Skeletal muscle satellite cell (primary cell): Measurements from ENCODE around the gene TPSD1.
"Not testable (repeated sequence)": the region's sequence is repeated elsewhere in the genome, so short reads cannot be mapped to it uniquely, and the experiment has no call there.

ENCODE experiments used
- H3K27me3 ChIP-seq: 2 replicates; pipeline ENCODE4 v1.7.0; 2013; ENCODE audit warnings: low read length; ENCODE audit not compliant: control insufficient read depth, insufficient read depth
- H3K36me3 ChIP-seq: 2 replicates; pipeline ENCODE4 v1.7.0; 2013; ENCODE audit warnings: mild to moderate bottlenecking, control low read depth, low read length; ENCODE audit not compliant: insufficient read depth
- H3K4me1 ChIP-seq: 2 replicates; pipeline ENCODE4 v1.7.0; 2013; ENCODE audit warnings: low read length; ENCODE audit not compliant: control insufficient read depth, insufficient read depth
- H3K4me2 ChIP-seq: 2 replicates; pipeline ENCODE4 v1.7.0; 2013; ENCODE audit warnings: mild to moderate bottlenecking, low read length
- H3K4me3 ChIP-seq: 2 replicates; pipeline ENCODE4 v1.7.0; 2013; ENCODE audit warnings: low read length
- H3K9ac ChIP-seq: 2 replicates; pipeline ENCODE4 v1.7.0; 2013; ENCODE audit warnings: mild to moderate bottlenecking, low read depth, low read length, moderate library complexity
- H3K9me3 ChIP-seq: replicated peaks from 2 replicates; pipeline ENCODE4 v1.7.0; 2013; ENCODE audit warnings: mild to moderate bottlenecking, control low read depth, low read length

TPSD1 gene

DNA sequence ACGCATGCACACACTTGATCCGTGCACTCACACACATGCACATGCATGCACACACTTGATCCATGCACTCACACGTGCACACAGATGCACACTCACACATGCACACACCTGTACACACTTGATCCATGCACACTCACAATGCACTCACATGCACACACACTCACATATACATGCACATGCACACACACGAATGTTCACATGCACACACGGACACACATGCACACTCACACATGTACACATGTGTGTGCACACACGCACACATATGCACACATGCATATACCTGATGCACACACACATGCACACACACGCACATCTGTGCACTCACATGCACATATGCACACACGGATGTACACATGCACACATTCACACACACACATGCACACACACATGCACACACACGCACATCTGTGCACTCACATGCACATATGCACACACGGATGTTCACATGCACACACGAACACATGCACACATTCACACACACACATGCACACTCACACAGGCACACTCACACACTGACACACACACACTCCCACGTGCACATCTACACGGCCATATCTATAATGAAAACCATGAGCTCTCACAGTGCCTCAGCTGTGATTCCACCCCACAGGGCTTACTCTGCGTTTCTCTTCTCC lies 7.8 kb upstream of the TPSD1 start:
- H3K4me2 ChIP-seq, H3K9ac ChIP-seq, H3K9me3 ChIP-seq, H3K4me1 ChIP-seq, H3K36me3 ChIP-seq, H3K4me3 ChIP-seq: not testable (repeated sequence)
- H3K27me3 ChIP-seq = peaks cover 20% of the 10 kb centered on the region

DNA sequence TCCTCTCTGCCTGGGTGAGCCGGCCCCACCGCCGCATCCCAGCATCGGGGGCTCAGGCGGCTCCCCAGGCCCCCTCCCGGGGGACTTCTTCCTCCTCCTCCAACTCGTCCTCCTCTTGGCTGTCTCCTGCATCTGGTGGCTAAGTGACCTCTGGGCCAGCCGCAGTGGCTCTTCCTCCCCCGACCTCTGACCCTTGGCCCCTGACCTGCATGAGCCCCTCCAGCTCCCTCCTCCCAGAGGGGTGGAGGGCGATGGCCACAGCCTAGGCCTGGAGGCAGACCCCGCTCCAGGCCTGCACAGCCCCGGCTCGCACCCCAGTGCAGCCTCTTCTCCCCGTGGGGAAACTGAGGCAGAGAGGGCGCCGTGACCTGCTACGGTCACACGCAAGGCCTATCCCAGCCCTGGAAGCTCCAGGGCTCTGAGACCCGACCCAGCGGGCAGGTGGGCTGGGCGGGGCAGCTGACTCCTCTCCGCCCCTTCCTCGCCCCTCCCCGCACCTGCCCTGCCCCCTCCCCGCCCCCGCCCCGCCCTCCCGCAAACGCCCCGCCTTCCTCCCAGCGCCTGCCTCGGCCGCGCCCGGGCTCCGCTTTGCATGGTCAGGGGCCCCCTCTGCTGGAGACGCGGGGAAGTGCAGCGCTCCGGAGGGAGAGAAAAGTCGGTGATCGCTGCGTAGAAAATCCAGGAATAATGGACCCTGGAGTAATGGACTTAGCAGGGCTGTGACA lies 6.7 kb upstream of the TPSD1 start:
- not testable (repeated sequence) for H3K4me2 ChIP-seq, H3K4me3 ChIP-seq, H3K9me3 ChIP-seq, H3K4me1 ChIP-seq, H3K9ac ChIP-seq, H3K36me3 ChIP-seq
- H3K27me3 ChIP-seq = peaks cover 20% of the 10 kb centered on the region

GRCh38 chr16:1253701-1254364 lies 2.0 kb upstream of the TPSD1 start:
- not testable (repeated sequence) for H3K27me3 ChIP-seq, H3K36me3 ChIP-seq, H3K4me2 ChIP-seq, H3K4me3 ChIP-seq, H3K9me3 ChIP-seq, H3K9ac ChIP-seq, H3K4me1 ChIP-seq

DNA sequence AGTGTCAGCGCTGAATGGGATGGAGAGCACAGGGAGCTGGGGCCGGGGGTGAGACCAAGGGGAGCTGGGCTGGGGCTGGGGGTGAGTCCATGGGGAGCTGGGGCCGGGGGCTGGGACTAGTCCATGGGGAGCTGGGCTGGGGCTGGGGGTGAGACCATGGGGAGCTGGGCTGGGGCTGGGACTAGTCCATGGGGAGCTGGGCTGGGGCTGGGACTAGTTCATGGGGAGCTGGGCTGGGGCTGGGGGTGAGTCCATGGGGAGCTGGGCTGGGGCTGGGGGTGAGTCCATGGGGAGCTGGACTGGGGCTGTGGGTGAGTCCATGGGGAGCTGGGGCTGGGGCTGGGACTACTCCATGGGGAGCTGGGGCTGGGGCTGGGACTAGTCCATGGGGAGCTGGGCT lies 1.0 kb upstream of the TPSD1 start:
- not testable (repeated sequence) for H3K9me3 ChIP-seq
- H3K27me3 ChIP-seq = peaks cover 10% of the 10 kb centered on the region

GRCh38 chr16:1256296-1256873 lies 516 bp downstream of the TPSD1 start:
- H3K36me3 ChIP-seq, H3K9ac ChIP-seq, H3K4me3 ChIP-seq, H3K4me2 ChIP-seq, H3K4me1 ChIP-seq, H3K9me3 ChIP-seq: not testable (repeated sequence)
- peaks cover 25% of the 10 kb centered on the region for H3K27me3 ChIP-seq

More for the DNA sequence above, 1.0 kb upstream of the TPSD1 start:
- H3K9ac ChIP-seq, H3K4me2 ChIP-seq, H3K4me3 ChIP-seq, H3K36me3 ChIP-seq, H3K4me1 ChIP-seq: not testable (repeated sequence)

GRCh38 chr16:1256874-1257322 lies 1.0 kb downstream of the TPSD1 start:
- no peaks in the 10 kb centered on the region for H3K4me1 ChIP-seq
- no peak overlapping the region for H3K4me3 ChIP-seq
- H3K4me2 ChIP-seq = no peak overlapping the region
- peaks cover 30% of the 10 kb centered on the region for H3K27me3 ChIP-seq
- H3K36me3 ChIP-seq = no peaks in the 10 kb centered on the region
- H3K9me3 ChIP-seq = no peaks in the 10 kb centered on the region
- no peak overlapping the region for H3K9ac ChIP-seq

DNA sequence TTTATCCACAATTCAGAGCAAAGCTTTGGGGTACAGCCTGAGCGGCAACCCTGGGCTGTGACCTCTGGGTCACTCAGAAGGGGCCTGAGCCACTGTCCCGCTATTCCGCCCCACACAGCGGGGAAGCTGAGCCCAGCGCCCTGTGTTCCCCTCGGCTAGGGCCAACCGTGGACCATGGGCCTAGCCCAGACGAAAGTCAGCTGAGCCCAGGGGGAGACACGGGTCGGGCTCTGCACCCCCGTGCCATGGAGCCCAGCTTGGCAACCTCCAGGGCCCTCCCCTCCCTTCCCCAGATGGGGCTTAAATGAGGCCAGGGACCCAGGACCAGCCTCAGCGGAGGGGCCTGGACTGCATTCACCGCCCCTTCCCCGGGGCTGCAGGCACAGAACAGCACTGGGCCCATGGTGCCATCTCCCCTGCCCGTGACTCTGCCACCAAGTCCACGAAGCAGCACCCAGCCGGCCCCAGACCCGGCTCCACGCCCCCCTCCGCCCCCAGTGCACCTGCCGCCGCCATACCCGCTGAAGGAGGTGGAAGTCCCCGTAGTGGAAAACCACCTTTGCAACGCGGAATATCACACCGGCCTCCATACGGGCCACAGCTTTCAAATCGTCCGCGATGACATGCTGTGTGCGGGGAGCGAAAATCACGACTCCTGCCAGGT lies 1.8 kb downstream of the TPSD1 start:
- no peaks in the 10 kb centered on the region for H3K4me1 ChIP-seq
- no peak overlapping the region for H3K9ac ChIP-seq
- H3K9me3 ChIP-seq = no peaks in the 10 kb centered on the region
- no peaks in the 10 kb centered on the region for H3K36me3 ChIP-seq
- no peak overlapping the region for H3K4me3 ChIP-seq
- peaks cover 38% of the 10 kb centered on the region for H3K27me3 ChIP-seq
- no peak overlapping the region for H3K4me2 ChIP-seq

DNA sequence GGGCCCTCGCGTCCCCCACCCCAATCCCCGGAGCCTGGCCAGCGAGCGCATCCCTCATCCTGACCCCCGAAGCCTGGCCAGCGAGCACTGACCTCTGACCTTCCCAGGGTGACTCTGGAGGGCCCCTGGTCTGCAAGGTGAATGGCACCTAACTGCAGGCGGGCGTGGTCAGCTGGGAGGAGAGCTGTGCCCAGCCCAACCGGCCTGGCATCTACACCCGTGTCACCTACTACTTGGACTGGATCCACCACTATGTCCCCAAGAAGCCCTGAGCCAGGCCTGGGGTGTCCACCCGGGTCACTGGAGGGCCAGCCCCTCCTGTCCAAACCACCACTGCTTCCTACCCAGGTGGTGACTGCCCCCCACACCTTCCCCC lies 2.3 kb downstream of the TPSD1 start:
- H3K27me3 ChIP-seq = peaks cover 38% of the 10 kb centered on the region
- H3K9ac ChIP-seq = no peak overlapping the region
- no peak overlapping the region for H3K4me3 ChIP-seq
- no peaks in the 10 kb centered on the region for H3K36me3 ChIP-seq
- H3K9me3 ChIP-seq = no peaks in the 10 kb centered on the region
- H3K4me1 ChIP-seq = no peaks in the 10 kb centered on the region
- H3K4me2 ChIP-seq = no peak overlapping the region

- Histone ChIP-seq H3K4me2 (no peak overlapping the region), H3K4me1 (no peaks in the 10 kb centered on the region), H3K4me3 (no peak overlapping the region), H3K9ac (no peak overlapping the region), H3K36me3 (no peaks in the 10 kb centered on the region), H3K27me3 (peaks cover 38% of the 10 kb centered on the region), H3K9me3 (no peaks in the 10 kb centered on the region)
These were observed 3.3 kb downstream of the TPSD1 start for GRCh38 chr16:1258906-1259759.

GRCh38 chr16:1259760-1260068 lies 3.8 kb downstream of the TPSD1 start:
- Histone ChIP-seq H3K4me2 (no peak overlapping the region), H3K4me3 (no peak overlapping the region), H3K4me1 (no peaks in the 10 kb centered on the region), H3K36me3 (no peaks in the 10 kb centered on the region), H3K9ac (no peak overlapping the region), H3K27me3 (peaks cover 38% of the 10 kb centered on the region), H3K9me3 (no peaks in the 10 kb centered on the region)
